NCI-H2081 (cell line): ENCODE data around the gene CACNA1F.

Experiments
- DNase-seq, 2 experiments: peaks; one replicate each; lab custom pipeline; 2025; lab: John Stamatoyannopoulos, UW

The CACNA1F gene

GRCh38 chrX:49257074-49257790, 24.1 kb upstream of the CACNA1F start:
- DNase-seq, result no peak

DNA sequence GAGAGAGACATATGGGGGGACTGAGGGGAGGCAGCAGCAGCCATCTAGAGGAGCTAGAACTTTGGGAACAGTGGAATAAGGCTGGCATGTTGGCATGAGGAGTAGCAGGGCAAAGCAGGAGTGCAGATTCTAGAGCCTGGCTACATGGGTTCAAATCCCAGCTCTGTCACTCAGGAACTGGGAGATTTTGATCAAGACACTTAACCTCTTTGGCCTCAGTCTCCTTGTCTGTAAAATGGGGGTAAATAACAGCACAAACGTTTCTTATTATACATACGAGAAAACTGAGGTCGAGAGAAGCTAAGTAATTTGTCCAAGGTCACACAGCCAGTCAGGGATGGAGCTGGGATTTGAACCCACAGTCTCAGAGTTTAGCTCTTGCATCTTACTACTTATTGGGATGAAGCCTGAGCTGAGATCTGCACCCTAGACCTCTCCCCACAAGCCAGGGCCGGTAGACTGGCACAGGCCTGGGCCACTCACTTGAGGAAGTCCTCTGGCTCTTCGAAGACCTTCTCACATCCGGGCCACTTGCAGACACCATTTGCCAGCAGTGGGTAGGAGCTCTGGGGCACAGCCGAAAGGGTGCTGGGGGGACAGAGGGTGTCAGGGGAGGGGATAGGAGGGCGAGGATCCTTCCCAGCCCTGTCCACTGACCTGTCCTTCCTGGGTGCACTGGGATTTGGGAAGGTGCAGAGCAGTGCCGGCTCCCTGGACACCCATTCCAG, 23.3 kb upstream of the CACNA1F start:
- DNase-seq, result no peak

DNA sequence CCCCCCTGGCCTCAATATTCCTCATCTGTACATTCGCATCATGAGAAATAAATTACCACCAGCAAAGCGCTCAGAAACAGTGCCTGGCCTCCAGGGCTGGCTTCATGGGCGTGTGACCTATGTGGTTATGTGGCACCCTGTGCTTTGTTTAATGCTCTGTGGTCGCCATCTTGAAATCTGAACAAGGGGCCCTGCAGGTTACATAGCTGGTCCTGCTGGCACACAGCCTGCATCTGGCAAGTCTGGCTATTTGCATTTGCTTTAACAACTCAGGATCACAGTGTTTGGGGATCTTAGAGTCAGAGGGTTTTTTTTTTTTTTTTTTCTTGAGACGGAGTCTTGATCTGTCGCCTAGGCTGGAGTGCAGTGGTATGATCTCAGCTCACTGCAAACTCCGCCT, 21.5 kb upstream of the CACNA1F start:
- DNase-seq, result no peak

GRCh38 chrX:49251325-49251724, 18.2 kb upstream of the CACNA1F start:
- DNase-seq, result no peak

GRCh38 chrX:49250578-49250977, 17.4 kb upstream of the CACNA1F start:
- DNase-seq, result no peak

- DNase-seq, result no peak
These were observed 16.9 kb upstream of the CACNA1F start for GRCh38 chrX:49250066-49250465.

DNA sequence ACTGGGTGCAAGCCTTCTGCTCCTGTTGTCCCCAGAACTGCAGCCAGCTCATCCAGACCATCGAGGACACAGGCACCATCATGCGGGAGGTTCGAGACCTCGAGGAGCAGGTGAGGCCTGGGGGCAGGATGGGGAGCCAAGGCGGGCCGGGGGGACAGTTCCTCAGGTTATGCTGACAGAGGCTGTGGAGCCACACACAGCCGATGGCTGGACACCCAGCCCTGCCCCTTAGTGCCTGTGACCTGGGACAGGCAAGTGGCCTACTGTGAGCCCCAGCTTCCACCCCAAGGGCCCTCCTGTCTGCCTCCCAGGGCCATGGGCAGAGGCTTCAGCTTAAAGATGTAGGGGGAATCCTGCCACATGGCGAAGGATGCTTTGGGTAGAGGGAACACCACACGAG, 16.5 kb upstream of the CACNA1F start:
- DNase-seq, result no peak

GRCh38 chrX:49249071-49249470, 15.9 kb upstream of the CACNA1F start:
- no peak for DNase-seq

GRCh38 chrX:49247916-49248811, 15.0 kb upstream of the CACNA1F start:
- DNase-seq, result no peak

- DNase-seq, result no peak
These were observed 14.2 kb upstream of the CACNA1F start for GRCh38 chrX:49247346-49247745.

DNA sequence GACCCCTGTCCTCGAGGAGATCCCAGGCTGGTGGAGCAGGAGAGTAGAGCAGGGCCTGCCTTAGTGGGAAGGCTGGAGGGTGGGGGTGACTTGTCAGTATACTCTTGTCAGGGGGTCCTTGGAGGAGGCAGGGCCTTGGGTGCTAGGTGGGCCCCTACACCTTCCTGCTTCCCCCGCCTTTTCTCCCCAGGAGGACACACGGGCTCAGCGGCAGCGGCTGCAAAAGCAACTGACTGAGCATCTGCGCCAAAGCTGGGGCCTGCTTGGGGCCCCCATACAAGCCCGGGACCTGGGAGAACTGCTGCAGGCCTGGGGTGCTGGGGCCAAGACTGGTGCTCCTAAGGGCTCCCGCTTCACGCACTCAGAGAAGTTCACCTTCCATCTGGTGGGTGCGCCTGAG, 13.4 kb upstream of the CACNA1F start:
- no peak for DNase-seq

GRCh38 chrX:49244207-49244606, 11.1 kb upstream of the CACNA1F start:
- no peak for DNase-seq

GRCh38 chrX:49243166-49243565, 10.0 kb upstream of the CACNA1F start:
- DNase-seq, result no peak

- DNase-seq, result no peak
These were observed 9.5 kb upstream of the CACNA1F start for GRCh38 chrX:49242545-49243066.

DNA sequence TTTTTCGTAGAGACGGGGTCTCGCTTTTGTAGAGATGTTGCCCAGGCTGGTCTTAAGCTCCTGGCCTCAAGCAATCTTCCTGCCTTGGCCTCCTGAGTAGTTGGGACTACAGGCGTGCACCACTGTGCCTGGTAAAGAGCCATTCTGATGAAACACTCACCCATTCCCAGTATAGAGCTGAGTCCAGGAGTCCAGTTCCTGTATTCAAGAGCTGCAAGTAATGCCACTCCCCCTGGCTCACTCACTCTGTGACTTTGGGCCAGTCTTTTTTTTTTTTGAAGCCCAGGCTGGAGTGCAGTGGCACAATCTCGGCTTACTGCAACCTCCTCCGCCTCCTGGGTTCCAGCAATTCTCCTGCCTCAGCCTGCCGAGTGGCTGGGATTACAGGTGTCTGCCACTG, 5.6 kb upstream of the CACNA1F start:
- DNase-seq, result no peak

- DNase-seq, result no peak
These were observed 3.9 kb upstream of the CACNA1F start for GRCh38 chrX:49237060-49237459.

- DNase-seq, result no peak
These were observed 881 bp upstream of the CACNA1F start for GRCh38 chrX:49233887-49234555.

- DNase-seq, result no peak
These were observed 615 bp downstream of the CACNA1F start for GRCh38 chrX:49232525-49232924.

GRCh38 chrX:49231333-49232000, 1.7 kb downstream of the CACNA1F start:
- DNase-seq, result no peak

- no peak for DNase-seq
These were observed 2.5 kb downstream of the CACNA1F start for GRCh38 chrX:49230500-49231232.

DNA sequence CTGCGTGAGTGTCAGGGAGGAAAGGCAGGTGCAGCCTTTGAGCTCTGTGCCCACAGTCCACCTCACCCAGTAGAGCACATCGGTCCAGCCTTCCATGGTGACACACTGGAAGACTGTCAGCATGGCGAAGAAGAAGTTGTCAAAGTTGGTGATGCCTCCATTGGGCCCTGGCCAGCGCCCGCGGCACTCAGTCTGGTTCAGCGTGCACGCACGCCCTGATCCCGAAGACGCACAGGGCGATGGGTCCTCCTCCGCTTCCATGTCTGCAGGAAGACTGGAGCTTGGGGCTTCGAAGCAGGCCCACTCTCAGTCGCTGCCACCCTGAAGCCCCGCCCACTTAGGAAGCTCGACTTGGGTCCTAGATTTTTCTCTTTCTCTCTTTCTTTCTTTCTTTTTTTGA, 5.0 kb downstream of the CACNA1F start:
- no peak for DNase-seq
